ENCODE data around the gene TARP.

The TARP gene

GRCh38 chr7:38229884-38230642 is 43.4 kb downstream of the TARP start:
- Histone ChIP-seq H3K4me3 (no peak overlapping the region), H4K20me1 (ENCODE audit: insufficient read depth) (no peaks in the 10 kb centered on the region), H3K36me3 (ENCODE audit: low read depth) (0 out of 2 replicates have a peak, but pooled peaks cover 5% of the 10 kb centered on the region), H3F3A (ENCODE audit: insufficient read depth, low read depth) (no peaks in the 10 kb centered on the region), H3K9me2 (ENCODE audit: insufficient read depth) (no peaks in the 10 kb centered on the region), H3K27me3 (ENCODE audit: insufficient read depth, low read depth) (0 out of 2 replicates have a peak, but pooled peaks cover 2% of the 10 kb centered on the region), H3K79me2 (ENCODE audit: low read depth) (no peaks in the 10 kb centered on the region), H3K4me1 (replicated peaks; ENCODE audit: insufficient read depth) (no peaks in the 10 kb centered on the region), H3K4me2 (no peak overlapping the region), H2AFZ (no peak overlapping the region), H3K27ac (no peak overlapping the region), H3K9me3 (ENCODE audit: insufficient read depth, low read depth) (no peaks in the 10 kb centered on the region)
- CTCF ChIA-PET = no interaction called here
- no peak for TF ChIP-seq EZH2 (IDR thresholded peaks at IDR 0.05; ENCODE audit: low read depth)
- TF ChIP-seq CTCF (conservative IDR thresholded peaks at IDR 0.05) = no peak
- no TSS peak for BruUV-seq (replicated peaks)
- intact Hi-C loops (cut with micrococcal nuclease; ENCODE audit: unreplicated experiment) = loop anchor here (10.0 kb wide), 1 partner anchor 105 kb away; no protein-coding TSS in a partner anchor
- DNase-seq = no peak
- POLR2A ChIA-PET (ENCODE audit: unreplicated experiment) = no interaction called here

GRCh38 chr7:38229386-38229785 is 44.0 kb downstream of the TARP start:
- Histone ChIP-seq H3K79me2 (ENCODE audit: low read depth) (no peaks in the 10 kb centered on the region), H3K9me2 (ENCODE audit: insufficient read depth) (no peaks in the 10 kb centered on the region), H3K27ac (no peak overlapping the region), H3K9me3 (ENCODE audit: insufficient read depth, low read depth) (no peaks in the 10 kb centered on the region), H4K20me1 (ENCODE audit: insufficient read depth) (no peaks in the 10 kb centered on the region), H3K27me3 (ENCODE audit: insufficient read depth, low read depth) (no peaks in the 10 kb centered on the region), H3K4me2 (no peak overlapping the region), H2AFZ (no peak overlapping the region), H3F3A (ENCODE audit: insufficient read depth, low read depth) (no peaks in the 10 kb centered on the region), H3K4me1 (replicated peaks; ENCODE audit: insufficient read depth) (no peaks in the 10 kb centered on the region), H3K36me3 (ENCODE audit: low read depth) (0 out of 2 replicates have a peak, but pooled peaks cover 5% of the 10 kb centered on the region), H3K4me3 (no peak overlapping the region)
- TF ChIP-seq EZH2 (IDR thresholded peaks at IDR 0.05; ENCODE audit: low read depth) (no peak), CTCF (conservative IDR thresholded peaks at IDR 0.05) (no peak)
- intact Hi-C loops (cut with micrococcal nuclease; ENCODE audit: unreplicated experiment) = loop anchor here (10.0 kb wide), 1 partner anchor 105 kb away; no protein-coding TSS in a partner anchor
- no peak for DNase-seq
- no TSS peak for BruUV-seq (replicated peaks)
- ChIA-PET CTCF (no interaction called here), POLR2A (ENCODE audit: unreplicated experiment) (no interaction called here)

GRCh38 chr7:38224392-38224791 is 49.0 kb downstream of the TARP start:
- Histone ChIP-seq H3K9me3 (ENCODE audit: insufficient read depth, low read depth) (no peaks in the 10 kb centered on the region), H3K4me3 (no peak overlapping the region), H2AFZ (no peak overlapping the region), H3F3A (ENCODE audit: insufficient read depth, low read depth) (no peaks in the 10 kb centered on the region), H4K20me1 (ENCODE audit: insufficient read depth) (no peaks in the 10 kb centered on the region), H3K27ac (no peak overlapping the region), H3K79me2 (ENCODE audit: low read depth) (no peaks in the 10 kb centered on the region), H3K4me1 (replicated peaks; ENCODE audit: insufficient read depth) (no peaks in the 10 kb centered on the region), H3K4me2 (no peak overlapping the region), H3K27me3 (ENCODE audit: insufficient read depth, low read depth) (no peaks in the 10 kb centered on the region), H3K36me3 (ENCODE audit: low read depth) (no peaks in the 10 kb centered on the region), H3K9me2 (ENCODE audit: insufficient read depth) (no peaks in the 10 kb centered on the region)
- ChIA-PET CTCF (no interaction called here), POLR2A (ENCODE audit: unreplicated experiment) (no interaction called here)
- intact Hi-C loops (cut with micrococcal nuclease; ENCODE audit: unreplicated experiment) = loop anchor here (5.0 to 10.0 kb wide), 3 partner anchors 110 to 322 kb away; partner anchors contain the start of gene SFRP4
- no peak for DNase-seq
- TF ChIP-seq EZH2 (IDR thresholded peaks at IDR 0.05; ENCODE audit: low read depth) (no peak), CTCF (conservative IDR thresholded peaks at IDR 0.05) (no peak)
- no TSS peak for BruUV-seq (replicated peaks)
